ENCODE results near the gene LY6G6F.

GRCh38 chr6:31749301-31750036 lies 42.8 kb downstream of the LY6G6F start:
- TF ChIP-seq CTCF (IDR thresholded peaks at IDR 0.05) (no peak), POLR2A (IDR thresholded peaks at IDR 0.05) (no peak), POLR2AphosphoS5 (IDR thresholded peaks at IDR 0.05) (no peak)

Measured in prostate gland (tissue), 2 donors.